ENCODE data around the gene ZSCAN21. TPM values are rescaled to one million over a fixed set of nuclear protein-coding genes. Genes with fewer than 3 reads are reported as not detected.
A peak's percentile ranks its signal among the peaks of the same experiment; 100 is the strongest.

Gene ZSCAN21
- total RNA-seq, result 7.7 and 8.0 TPM in 2 replicates

GRCh38 chr7:100049441-100050291 lies at the start of gene ZSCAN21:
TSS of gene ZSCAN21 (plus strand) at chr7:100049774. CDS start at chr7:100057007, 7,233 bp downstream.

DNA sequence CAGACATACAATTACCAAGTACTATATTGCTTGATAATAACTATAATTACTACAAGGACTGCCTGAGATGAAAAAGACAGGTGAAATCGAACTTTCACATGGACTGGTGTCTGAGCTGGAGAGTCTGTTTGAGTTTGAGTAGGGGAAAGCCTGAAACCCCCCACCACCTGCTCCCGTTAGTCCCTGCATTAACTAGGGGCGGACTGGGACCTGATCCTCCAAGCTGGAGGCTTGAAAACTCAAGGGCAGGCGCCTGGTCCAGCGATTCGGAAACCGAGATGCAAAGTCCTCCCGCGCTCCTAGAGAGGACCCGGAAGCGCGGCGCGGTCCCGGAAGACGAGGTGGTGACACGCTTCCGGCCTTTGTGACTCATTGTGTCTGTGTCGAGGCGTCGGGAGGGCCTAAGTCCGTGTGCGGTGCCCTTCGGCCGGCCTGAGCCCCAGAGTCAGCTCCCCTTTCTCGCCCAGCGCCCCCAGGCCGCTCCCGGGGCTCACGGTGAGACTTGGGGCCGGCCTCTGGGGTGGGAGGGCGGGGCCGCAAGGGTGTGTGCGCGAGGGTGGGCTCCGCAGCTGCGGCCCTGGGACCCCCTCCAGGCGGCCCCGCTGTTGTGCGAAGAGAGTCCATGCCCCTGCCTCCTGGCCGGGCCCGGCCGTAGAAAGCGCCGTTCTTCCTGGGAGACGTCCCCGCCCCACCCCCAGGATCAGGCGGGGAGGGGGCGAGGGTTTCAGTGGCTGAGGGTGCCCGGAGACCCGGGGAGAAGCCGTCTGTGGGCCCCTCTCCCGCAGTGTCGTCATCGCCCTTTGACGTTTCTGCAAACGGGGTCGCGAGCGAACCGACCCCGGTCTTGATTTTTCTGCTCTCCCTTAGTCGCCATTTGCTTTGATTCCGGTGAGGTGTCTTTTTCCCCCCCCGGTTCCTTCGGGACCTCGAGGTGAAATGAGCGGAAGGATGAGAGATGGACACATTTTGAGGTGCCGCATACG lies 34.1 kb upstream of the ZSCAN21 start, which contains the start of gene ZKSCAN1:
Gene ZKSCAN1, plus strand, starts transcription at position 365 of the 983 bp plus-strand sequence. CDS start 7,911 bp downstream, outside the sequence.

DNA sequence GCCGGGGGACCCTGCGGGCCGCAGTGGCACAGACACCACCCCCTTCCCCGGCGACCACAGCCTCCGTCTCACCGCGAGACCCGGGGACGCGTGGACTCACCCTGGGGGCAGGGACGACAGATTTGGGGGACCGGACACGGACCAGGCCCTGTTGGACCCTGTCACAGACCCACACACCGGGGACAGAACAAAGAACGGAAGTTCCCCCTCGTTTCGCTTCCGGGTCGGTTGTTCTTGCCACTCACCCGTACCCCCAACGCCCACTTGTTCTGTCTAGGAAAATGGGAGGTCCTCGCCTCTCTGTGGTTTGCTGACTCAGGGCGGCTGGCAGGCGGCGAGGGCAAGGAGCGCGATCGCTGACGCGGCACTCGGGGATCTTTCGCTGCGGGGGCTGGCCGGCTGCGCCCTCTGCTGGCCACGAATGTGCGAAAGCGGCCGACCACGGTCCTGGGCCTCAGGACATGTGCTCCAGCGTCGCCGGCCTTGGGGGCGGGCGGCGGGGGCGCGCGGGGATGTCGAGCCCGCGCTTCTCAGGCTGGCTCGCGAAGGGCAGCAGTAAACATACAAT lies 32.0 kb downstream of the ZSCAN21 start, which contains the start of gene ZNF3:
Gene ZNF3, minus strand, starts transcription at position 189 of the 568 bp plus-strand sequence. CDS start 4,366 bp downstream, outside the sequence.

DNA sequence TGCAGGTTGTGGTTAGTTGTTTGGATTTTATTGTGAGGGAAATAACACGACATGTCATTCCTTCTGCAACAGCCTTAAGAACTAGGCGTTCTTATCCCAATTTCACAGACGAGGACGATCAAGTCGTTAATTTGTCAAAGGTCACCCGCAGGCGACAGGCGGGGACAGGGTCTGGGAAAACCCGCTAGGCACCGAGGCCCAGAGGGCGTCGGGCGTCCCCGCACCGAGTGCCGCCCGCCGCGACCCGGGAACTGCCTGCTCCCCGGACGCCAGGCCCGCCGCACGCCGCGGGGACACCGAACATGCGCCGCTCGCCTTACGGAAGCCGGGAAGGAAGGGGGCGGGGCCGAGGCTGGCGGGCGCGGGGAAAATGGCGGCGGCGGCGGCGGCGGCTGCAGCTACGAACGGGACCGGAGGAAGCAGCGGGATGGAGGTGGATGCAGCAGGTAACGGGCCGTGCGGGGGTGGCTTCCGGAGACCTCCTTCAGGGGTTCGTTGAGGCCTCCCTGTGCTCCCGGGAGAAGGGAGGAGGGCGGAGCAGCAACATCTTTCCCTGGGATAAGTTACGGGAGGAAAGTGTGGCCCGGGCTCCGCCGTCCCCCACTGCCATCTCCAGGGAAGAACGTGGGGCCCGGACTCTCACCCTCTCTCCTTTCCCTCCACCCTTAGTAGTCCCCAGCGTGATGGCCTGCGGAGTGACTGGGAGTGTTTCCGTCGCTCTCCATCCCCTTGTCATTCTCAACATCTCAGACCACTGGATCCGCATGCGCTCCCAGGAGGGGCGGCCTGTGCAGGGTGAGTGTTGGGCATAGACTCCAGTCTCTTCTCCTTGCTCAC lies 39.3 kb downstream of the ZSCAN21 start, which contains the start of gene COPS6:
Gene COPS6, plus strand, starts transcription at position 349 of the 837 bp plus-strand sequence. Its CDS starts 22 bp downstream, at position 371.

DNA sequence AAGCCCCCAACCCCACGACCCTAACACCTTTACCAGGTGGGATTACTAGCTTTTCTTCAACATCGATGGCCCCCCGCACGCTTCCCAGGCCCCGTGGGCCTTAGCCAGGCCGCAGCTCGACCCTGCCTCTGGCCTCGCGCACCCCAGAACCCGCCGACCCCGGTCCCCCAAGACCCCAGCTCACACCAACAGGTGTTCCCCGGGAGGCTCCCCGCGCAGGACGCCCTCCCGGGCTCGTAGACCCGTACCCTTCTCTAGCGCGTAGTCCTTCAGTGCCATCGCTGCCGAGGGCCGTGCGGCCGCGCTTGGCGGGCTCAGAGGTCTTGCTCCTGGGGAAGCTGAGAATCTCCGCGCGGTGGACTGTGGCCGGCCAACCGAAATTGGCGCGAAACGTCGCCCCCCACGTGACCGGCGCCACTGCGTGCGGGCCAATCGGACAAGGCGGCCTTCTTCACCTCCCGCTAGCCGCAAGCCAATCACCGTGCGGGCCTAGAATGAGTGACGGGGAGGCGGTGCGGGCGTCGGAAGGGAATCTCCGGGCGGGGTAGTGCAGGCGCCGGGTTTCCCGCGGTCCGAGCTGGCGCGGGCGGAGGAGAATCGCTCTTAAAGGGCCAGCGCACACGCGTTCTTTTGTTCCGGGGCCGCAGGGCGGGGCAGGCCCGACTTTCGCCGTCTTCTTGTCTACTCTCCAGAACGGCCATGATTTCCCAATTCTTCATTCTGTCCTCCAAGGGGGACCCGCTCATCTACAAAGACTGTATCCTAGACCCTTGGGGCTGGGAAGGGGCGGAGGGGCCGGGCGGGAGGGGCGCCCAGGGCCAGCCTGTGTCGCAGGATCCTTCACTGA lies 51.7 kb downstream of the ZSCAN21 start, which contains the start of the genes AP4M1 and MCM7:
Gene AP4M1, plus strand, starts transcription at position 628 of the 847 bp plus-strand sequence. Its CDS starts 72 bp downstream, at position 700.
Gene MCM7, minus strand, starts transcription at position 382 of the 847 bp plus-strand sequence. Its CDS starts 103 bp downstream, at position 279.

Small RNA genes lying within 50 kb of the gene (small RNA-seq; reads per million reads assigned to genes)
- gene MIR106B (2,663 reads per million, percentile 100 among the genes with 10 or more reads in this experiment), gene MIR25 (637 reads per million, percentile 99 among the genes with 10 or more reads in this experiment), gene MIR93 (3,264 reads per million, percentile 100 among the genes with 10 or more reads in this experiment)

Other genes starting within 250 kb of the ZSCAN21 start
- gene CYP3A43, start 221.8 kb upstream of the ZSCAN21 start, total RNA-seq, result not detected in 2 replicates
- gene OR2AE1, start 172.7 kb upstream of the ZSCAN21 start, total RNA-seq, result under 0.01 TPM in 1 of 2 replicates, not detected in the other
- 20.9 and 22.3 TPM in 2 replicates for gene TRIM4, start 130.2 kb upstream of the ZSCAN21 start, total RNA-seq
- gene GJC3, start 120.2 kb upstream of the ZSCAN21 start, total RNA-seq, result 0.20 TPM in 1 of 2 replicates, not detected in the other
- gene AZGP1, start 73.7 kb upstream of the ZSCAN21 start, total RNA-seq, result not detected in 2 replicates
- 33.1 and 36.0 TPM in 2 replicates for gene ZKSCAN1, start 34.2 kb upstream of the ZSCAN21 start, total RNA-seq
- gene ZNF3, start 31.9 kb downstream of the ZSCAN21 start, total RNA-seq, result 17.3 and 21.3 TPM in 2 replicates
- gene COPS6, start 39.2 kb downstream of the ZSCAN21 start, total RNA-seq, result 53.6 and 65.9 TPM in 2 replicates
- 95.2 and 194 TPM in 2 replicates for gene MCM7, start 51.6 kb downstream of the ZSCAN21 start, total RNA-seq
- 14.1 and 15.8 TPM in 2 replicates for gene AP4M1, start 51.9 kb downstream of the ZSCAN21 start, total RNA-seq
- 34.2 and 44.2 TPM in 2 replicates for gene TAF6, start 69.6 kb downstream of the ZSCAN21 start, total RNA-seq
- gene CNPY4, start 69.9 kb downstream of the ZSCAN21 start, total RNA-seq, result 10.8 and 17.3 TPM in 2 replicates
- gene MBLAC1, start 77.2 kb downstream of the ZSCAN21 start, total RNA-seq, result 0.73 and 1.6 TPM in 2 replicates
- 59.4 and 82.3 TPM in 2 replicates for gene LAMTOR4, start 99.1 kb downstream of the ZSCAN21 start, total RNA-seq
- 7.3 and 10.0 TPM in 2 replicates for gene TRAPPC14, start 108.9 kb downstream of the ZSCAN21 start, total RNA-seq
- 1.8 and 3.7 TPM in 2 replicates for gene GAL3ST4, start 118.8 kb downstream of the ZSCAN21 start, total RNA-seq
- 0.73 and 2.3 TPM in 2 replicates for gene GPC2, start 127.6 kb downstream of the ZSCAN21 start, total RNA-seq
- gene STAG3, start 128.1 kb downstream of the ZSCAN21 start, total RNA-seq, result 0.73 and 1.6 TPM in 2 replicates
- not detected in 2 replicates for gene PVRIG, start 170.2 kb downstream of the ZSCAN21 start, total RNA-seq